Ramos (cell line): ENCODE results near the gene CNRIP1.

Source experiments
- in situ Hi-C: fragments of 300-500 bp; cut with MboI; formaldehyde crosslinking; loops from one replicate; pipeline ENCODE4 v1.14.3; 2022; ENCODE audit warnings: low sequenced_read_pairs; ENCODE audit not compliant: unreplicated experiment

The CNRIP1 gene

GRCh38 chr2:68258851-68259250 is 60.9 kb downstream of the CNRIP1 start:
- in situ Hi-C loops: no loop called here

- in situ Hi-C loops: no loop called here
Measured at GRCh38 chr2:68256093-68256450, 63.7 kb downstream of the CNRIP1 start.

GRCh38 chr2:68253219-68254068 is 66.3 kb downstream of the CNRIP1 start:
- in situ Hi-C loops: no loop called here

- in situ Hi-C loops: no loop called here
Measured at GRCh38 chr2:68252400-68253218, 67.1 kb downstream of the CNRIP1 start, which contains the start of gene PPP3R1. Gene PPP3R1 (minus strand): TSS chr2:68252532. CDS start chr2:68252127, 405 bp downstream.

GRCh38 chr2:68251855-68252399 is 67.8 kb downstream of the CNRIP1 start:
- in situ Hi-C loops: no loop called here

GRCh38 chr2:68251187-68251854 is 68.4 kb downstream of the CNRIP1 start:
- in situ Hi-C loops: no loop called here

- in situ Hi-C loops: no loop called here
Measured at GRCh38 chr2:68250652-68251186, 69.0 kb downstream of the CNRIP1 start.

GRCh38 chr2:68250196-68250595 is 69.6 kb downstream of the CNRIP1 start:
- in situ Hi-C loops: no loop called here

- in situ Hi-C loops: no loop called here
Measured at GRCh38 chr2:68248806-68249205, 70.9 kb downstream of the CNRIP1 start.

- in situ Hi-C loops: no loop called here
Measured at GRCh38 chr2:68248361-68248760, 71.4 kb downstream of the CNRIP1 start.

- in situ Hi-C loops: no loop called here
Measured at GRCh38 chr2:68246396-68246795, 73.4 kb downstream of the CNRIP1 start.

GRCh38 chr2:68245672-68246071 is 74.1 kb downstream of the CNRIP1 start:
- in situ Hi-C loops: no loop called here

- in situ Hi-C loops: no loop called here
Measured at GRCh38 chr2:68245066-68245465, 74.7 kb downstream of the CNRIP1 start.

- in situ Hi-C loops: no loop called here
Measured at GRCh38 chr2:68244456-68244855, 75.3 kb downstream of the CNRIP1 start.
